GM21529 (cell line): ENCODE data around the gene KCNN3.

Source experiments
- ATAC-seq: cut with Tn5 transposase; IDR thresholded peaks from one replicate; pipeline ENCODE4 v1.9.1; 2021; ENCODE audit not compliant: unreplicated experiment

The KCNN3 gene

DNA sequence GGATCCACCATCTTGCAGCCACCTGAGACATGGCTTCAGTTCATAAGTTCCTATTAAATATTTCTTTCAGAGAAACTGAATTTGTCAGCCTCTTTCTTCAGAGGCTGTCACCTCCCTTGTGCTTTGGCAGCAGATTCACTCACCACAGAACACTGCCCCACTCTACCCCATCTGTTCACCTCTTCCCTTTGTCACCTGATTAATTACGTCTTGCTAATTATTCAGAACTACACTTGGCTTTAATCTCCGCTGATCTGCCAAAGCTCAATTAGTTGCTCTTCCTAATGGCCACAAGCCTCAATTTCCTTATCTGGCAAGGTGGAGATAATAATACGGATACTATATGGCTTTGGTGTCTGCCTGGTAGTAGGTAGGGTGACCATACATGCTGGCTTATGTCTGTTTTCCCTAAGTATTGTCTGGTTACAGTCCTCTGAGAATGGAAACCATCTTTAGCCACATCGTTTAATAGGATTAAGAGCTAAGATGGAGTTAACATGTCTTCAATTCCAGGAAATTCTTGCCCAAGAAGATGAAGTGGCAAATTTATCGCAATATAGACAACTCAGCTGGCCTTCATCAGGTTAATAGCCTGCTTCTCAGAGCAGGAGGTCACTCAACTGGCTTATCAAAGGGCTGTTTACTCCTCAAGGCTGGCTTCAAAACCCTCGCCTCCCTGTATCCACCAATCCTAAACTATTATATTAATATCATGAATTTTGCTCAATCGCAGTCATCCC, 203.9 kb downstream of the KCNN3 start:
- no peak for ATAC-seq

DNA sequence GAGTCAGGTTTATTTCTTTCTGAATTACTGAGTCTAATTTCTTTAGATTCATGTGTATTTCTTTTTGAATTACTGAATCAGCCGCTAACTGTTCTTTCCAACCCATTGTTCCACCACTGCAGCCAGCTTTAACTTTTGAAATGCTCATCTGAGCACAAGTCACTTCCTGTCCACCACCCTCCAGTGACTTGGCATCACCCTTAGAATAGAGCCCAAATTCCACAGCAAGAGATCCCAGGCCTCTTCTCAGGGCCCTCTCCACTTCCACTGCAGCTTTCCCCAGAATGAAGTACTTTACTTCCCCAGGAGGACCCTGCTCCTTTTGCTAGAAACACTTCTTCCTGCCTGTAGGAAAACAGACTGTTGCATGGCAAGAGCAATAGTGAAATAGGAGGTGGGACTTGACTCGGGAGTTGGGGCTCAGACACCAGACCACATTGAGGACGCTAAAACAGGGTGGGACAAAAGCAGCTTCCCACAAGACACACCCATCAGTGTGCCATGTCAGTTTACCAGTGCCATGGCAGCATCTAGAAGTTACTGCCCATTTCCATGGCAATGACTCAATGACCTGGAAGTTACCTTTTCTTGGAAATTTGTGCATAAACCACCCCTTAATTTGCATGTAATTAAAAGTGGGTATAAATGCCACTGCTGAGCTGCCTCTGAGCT, 205.6 kb downstream of the KCNN3 start:
- ATAC-seq = no peak

- ATAC-seq = no peak
Measured at GRCh38 chr1:154663471-154664060, 206.5 kb downstream of the KCNN3 start.

DNA sequence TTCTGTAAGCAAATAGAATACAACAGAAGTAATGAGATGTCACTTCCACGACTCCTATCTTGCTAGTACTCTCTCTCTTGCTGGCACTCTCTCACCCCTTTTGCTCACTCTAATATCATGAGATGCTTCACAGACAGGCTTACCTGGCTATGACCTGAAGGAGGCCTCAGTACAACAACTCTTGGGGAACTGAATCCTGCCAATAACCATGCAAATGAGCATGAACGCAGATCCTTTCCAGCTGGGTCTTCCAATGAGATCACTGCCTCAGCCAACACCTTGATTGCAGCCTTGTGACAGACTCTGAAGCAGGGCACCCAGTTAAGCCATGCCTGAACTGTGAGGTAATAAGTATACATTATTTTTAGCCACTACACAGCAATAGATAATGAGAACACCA, 209.0 kb downstream of the KCNN3 start:
- ATAC-seq = no peak

- no peak for ATAC-seq
Measured at GRCh38 chr1:154659823-154660592, 210.1 kb downstream of the KCNN3 start.

DNA sequence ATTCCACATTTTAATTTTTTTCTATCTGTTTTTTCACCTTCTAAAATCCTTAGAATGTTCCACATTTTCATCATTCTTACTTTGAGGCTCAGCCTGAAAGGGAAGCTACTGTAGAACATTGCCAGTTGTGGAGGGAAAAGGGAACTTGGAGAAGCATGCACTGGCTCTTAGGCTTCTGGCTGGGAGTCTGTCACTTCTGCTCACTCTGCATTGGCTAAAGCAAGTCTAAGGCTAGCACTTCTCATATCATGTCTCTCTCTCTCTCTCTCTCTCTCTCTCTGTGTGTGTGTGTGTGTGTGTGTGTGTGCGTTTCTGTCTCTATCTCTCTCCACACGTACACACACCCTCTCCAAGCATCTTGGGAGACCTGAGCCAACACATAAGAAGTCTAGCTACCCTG, 212.5 kb downstream of the KCNN3 start:
- no peak for ATAC-seq

- ATAC-seq = no peak
Measured at GRCh38 chr1:154652893-154653292, 217.2 kb downstream of the KCNN3 start.
